ENCODE results near the gene CARS1. TPM values are rescaled to one million over a fixed set of nuclear protein-coding genes. Genes with fewer than 3 reads are reported as not detected.
A peak's percentile ranks its signal among the peaks of the same experiment; 100 is the strongest.

CARS1 gene
- total and polyA plus RNA-seq, 2 donors (not counting 1 experiment from before 2014, with no cell fraction given), result 31.3 to 49.5 TPM

- Histone ChIP-seq H3K4me2 (replicated peaks; ENCODE audit: low read depth, low read length, poor library complexity, severe bottlenecking) (no peak overlapping the region), H3K4me3 (ENCODE audit: control extremely low read depth in 1 of 5, extremely low read depth in 1 of 5, insufficient read depth in 1 of 5, low read depth in 2 of 5, low read length in 4 of 5) (no peak overlapping the region), H2AFZ (ENCODE audit: insufficient read depth, low read depth, low read length, poor library complexity, severe bottlenecking) (no peak overlapping the region), H3K4me1 (ENCODE audit: control insufficient read depth in 2 of 2, insufficient read depth in 2 of 2, low read length in 2 of 2) (peaks cover 25 to 50% of the 10 kb centered on the region in 2 donors), H3K36me3 (replicated peaks in 1 of 2; ENCODE audit: control extremely low read depth in 1 of 2, control insufficient read depth in 1 of 2, extremely low read depth in 1 of 2, insufficient read depth in 2 of 2, low read length in 1 of 2) (peaks cover 0 to 8% of the 10 kb centered on the region in 2 experiments), H3K27ac (ENCODE audit: low read length in 2 of 2) (no peak overlapping the region), H3K9me3 (ENCODE audit: control extremely low read depth in 1 of 3, control insufficient read depth in 2 of 3, insufficient read depth in 1 of 3, low read length in 2 of 3) (no peaks in the 10 kb centered on the region), H3K27me3 (replicated peaks in 1 of 4; ENCODE audit: control extremely low read depth in 1 of 4, control insufficient read depth in 3 of 4, insufficient read depth in 4 of 4, low read length in 3 of 4) (no peaks in the 10 kb centered on the region), H3K9ac (ENCODE audit: low read length) (no peak overlapping the region), H4K20me1 (ENCODE audit: control insufficient read depth, insufficient read depth, low read length, poor library complexity, severe bottlenecking) (peaks cover 84% of the 10 kb centered on the region), H3K79me2 (ENCODE audit: control insufficient read depth, insufficient read depth, low read length) (peaks cover 97% of the 10 kb centered on the region)
- ChIA-PET CTCF (interaction anchor here (1.4 to 11.4 kb wide), 2 partner anchors 38 to 77 kb away, joined by 5 to 106 read pairs; no protein-coding TSS in a partner anchor), POLR2A (no interaction called here)
- WGBS (ENCODE audit: insufficient coverage), result 85% methylated on average over 10 of the region's 11 CpGs
- TF ChIP-seq CTCF (IDR thresholded peaks at IDR 0.05), result no peak
- TF ChIP-seq EZH2 (IDR thresholded peaks at IDR 0.05; ENCODE audit: borderline replicate concordance, insufficient read depth, low read depth, low read length, poor library complexity, severe bottlenecking), result no peak
- no peaks in the 10 kb centered on the region for H3K27me3 Mint-ChIP-seq
- DNase-seq, result no peak
- H3K4me1 Mint-ChIP-seq, result peaks cover 62% of the 10 kb centered on the region
- intact Hi-C loops (cut with micrococcal nuclease), result loop anchor here (10.0 kb wide), 1 partner anchor 148 kb away; a partner anchor contains a TSS
- no peak overlapping the region for H3K27ac Mint-ChIP-seq
- ATAC-seq (ENCODE audit: low read depth), result no peak
- H3K9me3 Mint-ChIP-seq (ENCODE audit: insufficient read depth), result no peaks in the 10 kb centered on the region
- H3K4me3 Mint-ChIP-seq, result no peak overlapping the region
These were observed 4.7 kb downstream of the CARS1 start for GRCh38 chr11:3052567-3052966.

GRCh38 chr11:3052109-3052479, 5.1 kb downstream of the CARS1 start:
- no peak for TF ChIP-seq CTCF (IDR thresholded peaks at IDR 0.05)
- no peak for TF ChIP-seq EZH2 (IDR thresholded peaks at IDR 0.05; ENCODE audit: borderline replicate concordance, insufficient read depth, low read depth, low read length, poor library complexity, severe bottlenecking)
- H3K79me2 ChIP-seq (ENCODE audit: control insufficient read depth, insufficient read depth, low read length), result peaks cover 97% of the 10 kb centered on the region
- POLR2A ChIA-PET, result no interaction called here
- H3K4me1 ChIP-seq (ENCODE audit: control insufficient read depth in 2 of 2, insufficient read depth in 2 of 2, low read length in 2 of 2), result peaks cover 24 to 47% of the 10 kb centered on the region in 2 donors
- intact Hi-C loops (cut with micrococcal nuclease), result loop anchor here (10.0 kb wide), 1 partner anchor 147 kb away; a partner anchor contains a TSS
- Mint-ChIP-seq H3K4me1 (peaks cover 58% of the 10 kb centered on the region), H3K9me3 (ENCODE audit: insufficient read depth) (no peaks in the 10 kb centered on the region), H3K4me3 (no peak overlapping the region), H3K27me3 (no peaks in the 10 kb centered on the region), H3K27ac (no peak overlapping the region)
- no peaks in the 10 kb centered on the region for H3K9me3 ChIP-seq (ENCODE audit: control extremely low read depth in 1 of 3, control insufficient read depth in 2 of 3, insufficient read depth in 1 of 3, low read length in 2 of 3)
- H2AFZ ChIP-seq (ENCODE audit: insufficient read depth, low read depth, low read length, poor library complexity, severe bottlenecking), result no peak overlapping the region
- ATAC-seq (ENCODE audit: low read depth) (no peak), DNase-seq (no peak)
- H3K27ac ChIP-seq (ENCODE audit: low read length in 2 of 2), result no peak overlapping the region
- peaks cover 0 to 12% of the 10 kb centered on the region in 2 experiments for H3K36me3 ChIP-seq (replicated peaks in 1 of 2; ENCODE audit: control extremely low read depth in 1 of 2, control insufficient read depth in 1 of 2, extremely low read depth in 1 of 2, insufficient read depth in 2 of 2, low read length in 1 of 2)
- H4K20me1 ChIP-seq (ENCODE audit: control insufficient read depth, insufficient read depth, low read length, poor library complexity, severe bottlenecking), result peaks cover 89% of the 10 kb centered on the region
- CTCF ChIA-PET, result interaction anchor here (1.4 to 11.4 kb wide), 2 partner anchors 38 to 77 kb away, joined by 5 to 106 read pairs; no protein-coding TSS in a partner anchor
- H3K4me2 ChIP-seq (replicated peaks; ENCODE audit: low read depth, low read length, poor library complexity, severe bottlenecking), result peak overlapping the region; percentile 43
- H3K9ac ChIP-seq (ENCODE audit: low read length), result no peak overlapping the region
- no peak overlapping the region for H3K4me3 ChIP-seq (ENCODE audit: control extremely low read depth in 1 of 5, extremely low read depth in 1 of 5, insufficient read depth in 1 of 5, low read depth in 2 of 5, low read length in 4 of 5)
- no peaks in the 10 kb centered on the region for H3K27me3 ChIP-seq (replicated peaks in 1 of 4; ENCODE audit: control extremely low read depth in 1 of 4, control insufficient read depth in 3 of 4, insufficient read depth in 4 of 4, low read length in 3 of 4)
- WGBS (ENCODE audit: insufficient coverage), result 15% methylated on average over 8 of the region's 14 CpGs

All from B cell (primary cell).